ENCODE results near the gene CXCL5. TPM values are rescaled to one million over a fixed set of nuclear protein-coding genes. Genes with fewer than 3 reads are reported as not detected.

The CXCL5 gene
- total and polyA plus RNA-seq, 2 of the 13 experiments (the other 11 are each of a cell fraction or from before 2014, with no cell fraction given), result not detected

GRCh38 chr4:74033739-74034138 is 35.3 kb upstream of the CXCL5 start:
- Histone ChIP-seq H3K4me2 (ENCODE audit: low read depth, low read length) (no peak overlapping the region), H3K9ac (ENCODE audit: insufficient read depth, low read depth, low read length) (no peak overlapping the region), H3K4me3 (replicated peaks in 1 of 3; ENCODE audit: insufficient read depth in 1 of 3, low read depth in 2 of 3, low read length in 3 of 3) (no peak overlapping the region), H3K36me3 (replicated peaks in 1 of 2; ENCODE audit: control insufficient read depth in 1 of 2, insufficient read depth in 2 of 2, low read length in 2 of 2) (no peaks in the 10 kb centered on the region), H4K20me1 (ENCODE audit: insufficient read depth, low read length) (no peaks in the 10 kb centered on the region), H2AFZ (ENCODE audit: low read length) (no peak overlapping the region), H3K4me1 (ENCODE audit: insufficient read depth, low read length) (peaks cover 10% of the 10 kb centered on the region), H3K79me2 (ENCODE audit: insufficient read depth, low read length) (no peaks in the 10 kb centered on the region), H3K27me3 (ENCODE audit: control insufficient read depth in 1 of 2, insufficient read depth in 2 of 2, low read length in 2 of 2) (peaks cover 4 to 18% of the 10 kb centered on the region in 2 experiments; a peak in 4 of 5 replicates), H3K27ac (ENCODE audit: extremely low read length, insufficient read depth, low read length) (no peak overlapping the region), H3K9me3 (ENCODE audit: low read length) (no peaks in the 10 kb centered on the region)
- POLR2A ChIA-PET, result no interaction called here
- intact Hi-C loops (cut with micrococcal nuclease; ENCODE audit: unreplicated experiment) (no loop called here), in situ Hi-C loops (cut with HindIII; ENCODE audit: extremely low pct_ligation_motif_present, low pct_unique_long_range_greater_than_20kb) (no loop called here)
- BruUV-seq (replicated peaks), result no TSS peak
- CTCF ChIA-PET (ENCODE audit: low intra/inter-chr PET ratio, low total read pairs), result no interaction called here
- no peak for FAIRE-seq
- ATAC-seq, result no peak
- no peak for DNase-seq (ENCODE audit: low spot score)
- TF ChIP-seq ZNF678 (CRISPR knock-in tag; IDR thresholded peaks at IDR 0.05), result no peak
- TF ChIP-seq RAD21 (CRISPR knock-in tag; IDR thresholded peaks at IDR 0.05), result no peak
- no peak for TF ChIP-seq GFI1 (CRISPR knock-in tag; IDR thresholded peaks at IDR 0.05; ENCODE audit: borderline replicate concordance)
- no peak for TF ChIP-seq ZBTB21 (CRISPR knock-in tag; IDR thresholded peaks at IDR 0.05)
- TF ChIP-seq LRRFIP1 (CRISPR knock-in tag; conservative IDR thresholded peaks at IDR 0.05), result no peak
- TF ChIP-seq ZFP91 (CRISPR knock-in tag; IDR thresholded peaks at IDR 0.05; ENCODE audit: borderline replicate concordance), result no peak
- no peak for TF ChIP-seq NCOA1 (CRISPR knock-in tag; IDR thresholded peaks at IDR 0.05)
- no peak for TF ChIP-seq ZNF740 (CRISPR knock-in tag; IDR thresholded peaks at IDR 0.05)
- no peak for TF ChIP-seq ZNF414 (CRISPR knock-in tag; IDR thresholded peaks at IDR 0.05)
- TF ChIP-seq ZNF569 (CRISPR knock-in tag; IDR thresholded peaks at IDR 0.05; ENCODE audit: borderline replicate concordance), result no peak
